NCI-H2081 treated with DMSO at 0.1 percent for 48 hours (cell line): ENCODE measurements around the gene ABCA1.
"Not testable (repeated sequence)": the region's sequence is repeated elsewhere in the genome, so short reads cannot be mapped to it uniquely, and the experiment has no call there.

ENCODE experiments used
- DNase-seq: peaks from one replicate; lab custom pipeline; 2025; lab: John Stamatoyannopoulos, UW

Gene ABCA1

DNA sequence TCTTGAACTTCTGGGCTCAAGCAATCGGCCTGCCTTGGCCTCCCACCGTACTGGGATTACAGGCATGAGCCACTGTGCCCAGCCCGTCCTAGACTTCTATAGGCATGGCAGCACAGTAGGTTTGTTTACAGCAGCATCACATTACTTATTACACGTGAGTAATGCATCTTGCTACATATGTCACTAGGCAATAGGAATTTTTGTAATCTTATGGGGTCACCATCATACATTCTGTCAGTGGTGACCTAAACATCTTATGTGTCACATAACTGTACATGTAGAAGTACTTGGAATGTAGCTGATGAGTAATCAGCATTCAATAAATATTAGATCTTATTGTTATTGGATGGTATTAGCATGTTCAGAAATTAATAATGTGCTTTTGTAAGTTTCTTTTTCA, 22.9 kb upstream of the ABCA1 start:
- DNase-seq = no peak

DNA sequence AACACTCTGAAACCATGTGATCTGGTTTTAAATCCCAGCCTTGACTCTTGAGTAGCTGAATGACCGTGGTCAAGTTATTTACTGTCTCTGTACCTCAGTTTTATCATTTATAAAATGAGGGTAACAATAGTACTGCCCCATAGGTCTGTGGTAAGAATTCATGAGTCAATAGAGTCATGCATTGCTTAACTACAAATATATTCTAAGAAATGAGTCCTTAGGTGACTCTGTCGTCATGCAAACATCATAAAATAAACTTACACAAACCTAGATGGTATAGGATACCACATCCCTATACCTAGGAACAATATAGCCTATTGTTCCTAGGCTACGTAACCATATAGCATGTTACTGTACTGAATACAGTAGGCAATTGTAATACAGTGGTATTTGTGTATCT, 20.3 kb upstream of the ABCA1 start:
- DNase-seq = no peak

DNA sequence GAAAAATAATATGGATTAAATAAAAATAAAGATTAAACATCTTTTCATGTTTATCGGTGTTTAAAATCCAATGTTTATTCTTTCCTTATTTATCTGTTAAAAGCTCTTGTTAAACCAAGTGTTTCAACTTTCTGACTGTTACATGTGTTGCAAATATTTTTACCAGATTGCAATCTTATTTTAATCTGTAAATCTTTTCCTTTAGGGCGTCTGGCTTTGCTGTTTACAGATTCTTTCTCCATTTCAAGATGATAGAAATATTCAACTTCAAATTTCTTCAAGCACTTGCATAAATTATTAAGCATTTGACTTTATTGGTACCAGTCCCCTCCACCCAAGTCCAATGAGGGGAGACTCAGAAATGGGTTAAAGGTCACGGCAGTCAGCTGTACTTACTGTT, 16.9 kb upstream of the ABCA1 start:
- DNase-seq = no peak

DNA sequence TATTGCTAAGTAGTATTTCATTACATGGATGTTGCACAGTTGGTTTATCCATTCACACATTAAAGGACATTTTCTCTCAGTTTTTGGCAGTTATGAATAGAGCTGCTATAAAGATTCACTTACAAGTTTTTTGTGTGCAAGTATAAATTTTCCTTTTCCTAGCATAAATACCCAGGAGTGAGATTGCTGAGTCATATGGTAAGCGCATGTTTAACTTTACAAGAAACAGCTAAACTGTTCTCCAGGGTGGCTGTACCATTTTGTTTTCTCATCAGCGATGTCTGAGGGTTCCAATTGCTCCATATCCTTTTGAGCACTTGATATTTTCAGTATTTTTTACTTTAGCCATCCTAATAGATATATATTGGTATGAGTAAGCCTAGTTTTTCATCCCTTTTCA, 16.4 kb upstream of the ABCA1 start:
- DNase-seq = no peak

DNA sequence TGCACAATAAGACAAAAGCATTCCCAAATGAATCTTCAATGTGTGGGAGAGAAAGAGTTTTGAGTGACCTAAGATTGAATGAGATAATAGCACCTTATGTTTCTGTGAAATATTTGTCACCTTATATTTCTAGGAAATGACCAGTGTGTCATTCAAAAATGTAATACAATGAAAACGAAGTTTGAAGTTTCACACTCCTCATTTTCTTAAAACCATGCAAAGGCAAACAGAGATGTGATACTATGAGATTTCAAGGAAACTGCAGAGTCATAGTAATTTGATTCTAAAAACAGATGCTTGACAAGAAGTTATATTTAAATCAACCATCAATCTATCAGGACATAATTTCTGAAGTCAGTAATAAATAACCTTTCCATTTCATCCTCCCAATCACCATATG, 13.6 kb upstream of the ABCA1 start:
- DNase-seq = no peak

DNA sequence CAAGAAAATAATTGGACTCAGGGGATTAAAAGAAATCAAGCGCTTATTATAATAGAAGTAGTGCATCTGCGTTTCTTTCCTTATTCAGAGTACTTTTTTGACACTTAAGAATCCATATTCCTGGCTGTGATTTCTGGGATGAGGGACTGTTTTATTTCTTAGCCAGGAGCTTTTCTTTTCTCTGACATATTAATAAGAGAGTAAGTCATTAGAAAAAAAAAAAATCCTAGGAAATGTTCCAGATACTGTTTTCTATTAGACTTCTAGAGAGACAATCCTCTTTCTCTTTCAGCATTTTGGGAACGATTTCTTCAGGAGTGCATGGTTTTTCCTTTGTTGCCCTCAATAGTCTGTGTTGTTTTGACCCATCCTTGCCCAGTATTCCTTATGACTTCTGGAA, 8.3 kb upstream of the ABCA1 start:
- DNase-seq = no peak

DNA sequence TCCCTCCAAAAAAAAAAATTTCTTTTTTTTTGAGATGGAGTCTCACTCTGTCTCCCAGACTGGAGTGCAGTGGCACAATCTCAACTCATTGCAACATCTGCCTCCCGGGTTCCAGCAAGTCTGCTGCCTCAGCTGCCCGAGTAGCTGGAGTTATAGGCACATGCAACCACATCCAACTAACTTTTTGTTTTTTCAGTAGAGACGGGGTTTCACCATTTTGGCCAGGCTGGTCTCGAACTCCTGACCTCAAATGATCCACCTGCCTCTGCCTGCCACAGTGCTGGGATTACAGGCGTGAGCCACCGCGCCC, 7.5 kb upstream of the ABCA1 start:
- not testable (repeated sequence) for DNase-seq

DNA sequence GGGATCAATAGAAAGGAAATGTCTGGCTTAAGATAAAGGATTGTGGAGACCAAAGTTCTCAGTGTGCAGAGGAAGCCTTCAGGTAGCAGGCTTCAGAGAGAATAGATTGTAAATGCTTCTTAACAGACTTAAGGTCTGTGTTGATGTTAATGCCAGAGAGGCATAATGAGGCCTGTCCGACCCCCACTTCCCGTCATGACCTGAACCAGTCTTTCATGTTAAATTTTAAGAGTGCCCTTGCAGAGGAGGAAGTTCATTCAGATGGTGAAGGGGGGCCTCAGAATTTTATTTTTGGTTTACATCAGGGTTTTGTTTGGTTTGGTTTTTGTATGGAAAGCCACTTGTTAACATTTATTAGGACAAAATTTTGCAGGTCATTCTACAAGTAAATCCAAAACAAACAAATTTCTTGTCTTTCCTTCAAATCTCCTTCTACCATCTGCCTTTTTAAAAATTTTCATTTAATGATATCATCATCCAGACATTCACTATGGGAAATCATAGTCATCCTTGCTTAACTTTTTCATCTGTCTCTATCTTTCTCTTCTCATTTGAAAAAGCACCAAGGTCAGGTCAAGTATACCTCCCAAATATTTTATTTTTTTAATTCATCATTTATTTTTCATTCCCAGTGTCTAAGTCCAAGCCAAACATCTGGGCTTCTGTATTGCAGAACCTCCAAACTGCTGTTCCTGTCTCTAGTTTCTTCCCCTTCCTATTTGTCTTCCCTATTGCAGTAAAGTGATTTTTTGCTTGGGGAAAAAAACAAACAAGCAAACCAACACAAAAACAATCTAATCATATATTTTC, 6.9 kb upstream of the ABCA1 start:
- DNase-seq = no peak

DNA sequence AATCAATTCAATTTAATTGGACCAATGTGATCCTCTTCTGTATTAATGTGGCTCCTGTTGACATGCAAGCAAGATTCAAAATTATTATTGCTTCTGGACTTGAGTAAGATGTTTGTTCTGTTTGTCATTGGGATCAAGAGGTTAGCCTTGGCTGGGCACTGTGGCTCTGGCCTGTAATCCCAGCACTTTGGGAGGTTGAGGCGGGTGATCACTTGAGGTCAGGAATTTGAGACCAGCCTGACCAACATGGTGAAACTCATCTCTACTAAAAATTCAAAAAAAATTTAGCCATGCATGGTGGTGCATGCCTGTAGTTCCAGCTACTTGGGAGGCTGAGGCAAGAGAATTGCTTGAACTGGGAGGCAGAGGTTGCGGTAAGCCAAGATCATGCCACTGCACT, 5.1 kb upstream of the ABCA1 start:
- not testable (repeated sequence) for DNase-seq

DNA sequence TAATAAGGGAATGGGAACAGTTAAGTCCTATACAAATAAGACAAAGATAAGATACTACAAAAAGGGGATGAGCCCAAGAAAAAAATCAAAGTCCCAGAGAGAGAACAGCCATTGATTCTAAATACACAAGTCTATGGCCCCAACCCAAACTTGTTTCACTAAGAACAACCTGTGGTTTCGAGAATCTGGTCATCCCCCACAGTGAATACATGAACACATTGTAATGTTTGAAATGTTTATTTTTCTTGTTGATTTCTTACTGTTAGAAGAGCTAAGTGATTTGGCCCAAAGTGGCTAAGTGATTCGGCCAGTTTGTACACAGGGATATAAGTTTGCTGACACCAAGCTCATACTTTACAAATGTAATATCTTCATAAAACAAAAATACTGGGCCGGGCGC, 3.3 kb upstream of the ABCA1 start:
- DNase-seq = no peak

DNA sequence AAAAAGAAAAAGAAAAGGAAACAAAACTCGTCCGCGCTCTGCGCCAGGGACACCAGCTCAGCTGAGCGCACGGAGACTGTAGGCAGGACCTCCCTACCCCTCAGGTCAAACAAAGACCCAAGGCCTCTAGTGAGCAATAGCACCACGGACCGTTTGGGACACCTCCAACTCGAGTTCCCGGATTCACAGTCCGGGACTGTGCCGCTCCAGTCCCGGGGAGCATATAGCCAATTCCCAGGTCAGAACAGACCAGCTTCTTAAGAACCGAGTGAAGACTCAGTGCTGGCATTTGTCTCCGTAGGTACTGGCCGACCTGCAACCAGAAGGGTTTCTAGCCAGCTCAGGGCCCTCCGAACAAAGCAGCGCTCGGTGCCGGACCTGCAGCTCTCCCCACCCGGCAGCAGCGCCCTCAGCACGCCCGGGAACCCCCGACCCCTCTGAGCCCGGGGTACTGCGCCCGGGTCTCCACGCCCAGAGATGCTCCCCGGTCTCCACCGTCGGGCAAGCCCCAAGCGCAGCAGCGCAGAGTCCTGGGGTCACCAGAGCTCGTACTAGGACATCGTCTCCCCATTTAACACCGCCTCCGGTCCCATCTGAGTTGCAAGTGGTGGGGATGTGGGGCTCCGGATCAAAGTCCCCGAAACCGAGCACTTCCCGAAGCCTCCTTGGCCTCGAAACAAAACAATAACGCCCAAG, 591 bp downstream of the ABCA1 start:
- DNase-seq = no peak

DNA sequence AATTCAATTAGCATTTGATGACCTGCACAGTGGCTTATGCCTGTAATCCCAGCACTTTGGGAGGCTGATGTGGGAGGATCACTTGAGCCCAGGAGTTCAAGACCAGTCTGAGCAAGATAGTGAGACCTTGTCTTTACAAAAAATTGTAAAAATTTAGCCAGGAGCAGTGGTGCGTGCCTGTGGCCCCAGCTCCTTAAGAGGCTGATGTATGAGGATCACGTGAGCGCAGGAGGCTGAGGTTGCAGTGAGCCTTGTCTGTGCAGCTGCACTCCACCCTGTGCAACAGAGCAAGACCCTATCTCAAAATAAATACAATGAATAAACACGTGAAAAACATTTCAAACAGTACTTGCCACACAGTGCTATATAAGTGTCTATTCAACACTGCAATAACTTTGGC, 4.2 kb downstream of the ABCA1 start:
- no peak for DNase-seq

DNA sequence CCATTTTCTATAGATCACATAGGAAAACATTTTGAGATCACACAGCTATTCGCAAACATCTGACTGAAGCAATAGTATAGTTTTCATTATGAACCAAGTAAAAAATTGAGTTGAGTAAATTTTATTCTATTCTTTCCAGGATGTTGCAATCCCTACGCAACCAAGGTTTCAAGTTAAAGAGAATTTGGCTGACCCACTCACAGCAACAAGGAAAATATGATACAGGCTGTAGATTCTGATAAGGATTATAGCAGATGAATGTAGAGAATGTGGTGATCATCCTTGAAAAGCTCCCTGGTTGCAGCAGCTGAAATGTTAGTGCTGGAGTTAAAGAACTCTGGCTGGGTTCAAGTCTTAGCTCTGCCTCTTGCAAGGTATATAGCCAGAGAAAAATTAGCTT, 4.7 kb downstream of the ABCA1 start:
- DNase-seq = no peak

DNA sequence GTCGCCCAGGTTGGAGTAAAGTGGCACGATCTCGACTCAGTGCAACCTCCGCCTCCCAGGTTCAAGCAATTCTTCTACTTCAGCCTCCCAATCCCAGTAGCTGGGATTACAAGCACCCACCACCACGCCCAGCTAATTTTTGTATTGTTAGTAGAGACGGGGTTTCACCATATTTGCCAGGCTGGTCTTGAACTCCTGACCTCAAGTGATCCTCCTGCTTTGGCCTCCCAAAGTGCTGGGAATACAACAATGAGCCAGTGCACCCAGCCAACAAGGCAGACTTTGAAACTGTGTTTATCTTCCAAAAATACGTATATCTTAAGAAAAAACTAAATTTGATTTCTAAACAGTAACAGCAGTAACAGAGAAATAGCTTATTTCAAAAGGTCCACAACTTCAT, 5.2 kb downstream of the ABCA1 start:
- not testable (repeated sequence) for DNase-seq

DNA sequence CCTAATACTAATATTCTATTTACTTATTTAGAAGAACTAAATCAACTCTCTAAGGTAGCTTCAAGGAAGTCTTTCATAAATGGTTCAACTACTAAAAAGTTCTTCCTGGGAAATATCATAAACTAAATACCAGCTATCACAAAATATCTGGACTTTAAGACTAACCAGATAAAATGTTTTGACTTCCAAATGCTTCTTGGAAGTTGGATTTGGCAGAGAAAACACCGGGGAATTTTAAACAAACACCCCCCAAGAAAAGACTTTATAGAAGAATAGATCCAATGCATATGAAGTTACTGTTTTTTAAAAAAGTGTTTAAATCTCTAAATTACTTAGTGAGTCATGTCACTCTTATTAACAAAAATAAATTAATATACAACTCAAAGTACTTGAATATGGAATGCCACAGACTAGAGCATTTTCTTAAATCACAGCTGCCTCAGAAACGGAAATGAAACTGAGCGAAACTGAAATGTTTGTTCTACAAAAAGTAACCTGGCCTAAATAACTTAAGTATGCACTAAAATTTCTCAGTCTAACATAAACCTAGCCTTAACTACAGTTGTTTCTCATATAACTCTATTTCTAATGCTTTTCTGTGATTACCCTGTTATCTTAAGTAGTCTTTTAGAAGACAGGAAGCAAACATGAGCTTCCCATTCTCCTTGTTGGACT, 6.8 kb downstream of the ABCA1 start:
- DNase-seq = no peak

DNA sequence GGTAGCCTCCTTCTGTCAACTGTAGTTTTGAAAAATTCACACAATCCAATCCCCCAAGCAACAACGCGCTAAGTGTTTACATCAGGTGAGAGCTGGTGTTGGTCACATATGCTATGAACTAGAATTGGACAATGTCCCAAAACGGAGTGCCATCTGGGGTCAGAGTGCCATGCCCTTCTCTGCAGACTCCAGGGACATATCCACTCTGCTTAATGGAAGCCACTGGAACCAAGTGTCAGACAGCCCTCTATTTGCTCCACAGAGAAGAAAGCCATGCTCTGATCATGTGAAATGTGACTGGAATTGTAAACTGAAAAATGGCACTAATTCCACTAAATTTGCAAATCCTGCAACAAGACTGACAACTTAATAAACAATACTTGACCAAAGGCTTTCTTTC, 12.2 kb downstream of the ABCA1 start:
- DNase-seq = no peak

DNA sequence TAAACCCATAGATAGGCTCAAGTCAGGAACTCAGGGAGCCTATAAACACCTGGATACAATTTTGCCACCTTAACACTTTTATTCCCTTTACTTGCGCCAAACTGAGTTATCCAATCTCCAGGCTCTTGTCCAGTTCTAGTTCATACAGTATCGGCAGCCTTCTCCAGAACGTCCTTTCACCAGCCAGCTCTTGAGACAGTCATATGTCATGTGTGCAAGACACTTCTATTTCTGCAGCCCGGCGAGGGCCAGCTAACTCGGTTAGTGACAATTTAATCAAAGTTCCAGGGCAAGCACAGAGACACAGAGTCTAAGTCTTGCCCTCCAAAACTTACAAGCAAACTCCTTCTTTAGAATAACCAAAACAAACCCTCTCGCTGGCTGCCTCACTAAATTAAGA, 12.9 kb downstream of the ABCA1 start:
- DNase-seq = no peak

DNA sequence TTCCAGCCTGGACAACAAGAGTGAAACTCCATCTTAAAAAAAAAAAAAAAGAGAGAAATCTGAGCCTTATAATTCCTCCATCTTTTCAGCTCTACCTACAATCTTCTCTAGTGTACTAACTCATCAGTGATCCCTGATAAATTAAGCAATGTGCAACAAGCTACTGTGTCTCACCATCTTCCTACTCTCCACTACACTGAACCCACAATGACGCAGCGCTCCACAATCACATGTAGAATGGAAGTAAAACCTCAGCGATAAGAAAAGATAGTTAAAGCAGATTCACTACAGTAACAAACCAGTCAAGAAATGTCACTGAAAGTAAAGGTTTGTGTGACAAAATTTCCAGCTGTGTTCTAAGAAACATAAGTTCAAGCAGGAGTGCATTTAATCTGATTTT, 13.5 kb downstream of the ABCA1 start:
- DNase-seq = no peak

DNA sequence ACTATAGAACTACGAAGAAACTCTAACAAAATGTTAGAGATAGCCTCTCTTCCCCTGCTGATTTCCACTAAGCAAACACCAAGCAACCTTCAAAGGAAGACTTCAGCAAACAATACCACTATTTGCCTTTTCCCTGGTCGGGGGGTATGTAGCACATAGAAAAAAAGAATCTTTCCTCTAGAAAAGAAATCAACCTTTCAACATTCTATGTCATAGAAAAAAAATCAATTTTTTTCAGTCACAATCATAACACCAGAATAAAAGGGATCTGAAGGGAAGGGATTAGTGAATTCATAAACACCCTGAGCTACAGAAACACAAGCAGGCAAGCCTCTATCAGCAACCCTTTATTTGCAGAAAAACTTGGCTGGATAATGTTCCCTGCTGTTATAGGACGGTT, 15.3 kb downstream of the ABCA1 start:
- no peak for DNase-seq

DNA sequence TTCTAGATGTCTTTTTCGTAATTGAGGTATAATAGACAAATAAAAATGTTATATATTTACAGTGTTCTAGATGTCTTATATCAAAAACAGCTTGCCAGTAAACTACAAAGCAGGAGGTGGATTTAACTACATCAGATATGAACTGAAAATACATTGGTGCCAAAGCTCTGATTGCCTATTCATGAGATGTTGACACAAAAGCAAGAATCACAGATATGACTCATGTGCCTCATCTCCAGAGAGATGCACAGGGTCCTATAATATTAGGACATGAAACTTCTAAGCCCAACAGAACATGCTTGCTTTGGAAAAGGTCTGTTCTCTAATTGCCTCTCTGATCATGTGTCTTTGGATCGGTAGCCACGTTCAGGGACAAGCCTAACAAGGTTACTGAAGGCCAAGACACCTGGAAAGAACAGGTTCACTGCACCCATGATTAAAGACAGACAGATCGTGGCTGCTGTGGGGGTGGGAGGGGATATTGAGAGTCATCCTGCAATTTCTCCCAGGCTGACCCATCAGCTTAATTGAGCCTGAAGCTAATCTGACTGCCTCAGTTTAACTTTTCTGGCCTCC, 16.8 kb downstream of the ABCA1 start:
- DNase-seq = no peak

DNA sequence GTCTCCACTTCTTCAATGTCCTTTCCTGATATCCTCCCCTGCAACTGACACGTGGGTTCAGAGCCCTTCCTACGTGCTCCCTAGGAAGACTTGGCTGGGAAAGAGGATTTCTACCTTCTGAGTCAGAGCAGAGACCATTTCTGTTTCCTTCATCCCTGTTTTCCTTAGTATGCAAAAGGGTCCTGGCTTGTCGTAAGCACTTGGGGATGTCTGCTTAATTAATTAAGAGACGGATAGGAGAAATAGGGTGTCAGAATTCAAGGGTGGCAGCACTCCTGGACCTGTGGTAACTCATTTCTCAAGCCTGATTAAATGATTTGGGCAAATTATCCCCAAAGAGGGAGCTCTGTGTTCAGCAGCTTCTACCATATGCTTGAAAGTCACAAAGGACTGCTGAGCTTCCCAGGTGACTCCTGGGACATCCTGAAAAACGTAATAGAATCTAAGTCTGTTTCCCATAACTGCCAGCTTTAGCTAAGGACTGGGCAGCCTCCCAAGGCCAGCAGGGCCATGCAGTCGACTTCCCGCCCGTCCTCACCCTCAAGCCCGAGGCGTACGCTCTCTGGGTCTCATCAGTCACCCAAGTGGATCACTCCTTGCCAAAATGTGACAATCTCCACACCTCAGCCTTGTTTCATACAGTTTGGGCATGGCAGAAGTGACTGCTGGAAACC, 20.5 kb downstream of the ABCA1 start:
- no peak for DNase-seq

DNA sequence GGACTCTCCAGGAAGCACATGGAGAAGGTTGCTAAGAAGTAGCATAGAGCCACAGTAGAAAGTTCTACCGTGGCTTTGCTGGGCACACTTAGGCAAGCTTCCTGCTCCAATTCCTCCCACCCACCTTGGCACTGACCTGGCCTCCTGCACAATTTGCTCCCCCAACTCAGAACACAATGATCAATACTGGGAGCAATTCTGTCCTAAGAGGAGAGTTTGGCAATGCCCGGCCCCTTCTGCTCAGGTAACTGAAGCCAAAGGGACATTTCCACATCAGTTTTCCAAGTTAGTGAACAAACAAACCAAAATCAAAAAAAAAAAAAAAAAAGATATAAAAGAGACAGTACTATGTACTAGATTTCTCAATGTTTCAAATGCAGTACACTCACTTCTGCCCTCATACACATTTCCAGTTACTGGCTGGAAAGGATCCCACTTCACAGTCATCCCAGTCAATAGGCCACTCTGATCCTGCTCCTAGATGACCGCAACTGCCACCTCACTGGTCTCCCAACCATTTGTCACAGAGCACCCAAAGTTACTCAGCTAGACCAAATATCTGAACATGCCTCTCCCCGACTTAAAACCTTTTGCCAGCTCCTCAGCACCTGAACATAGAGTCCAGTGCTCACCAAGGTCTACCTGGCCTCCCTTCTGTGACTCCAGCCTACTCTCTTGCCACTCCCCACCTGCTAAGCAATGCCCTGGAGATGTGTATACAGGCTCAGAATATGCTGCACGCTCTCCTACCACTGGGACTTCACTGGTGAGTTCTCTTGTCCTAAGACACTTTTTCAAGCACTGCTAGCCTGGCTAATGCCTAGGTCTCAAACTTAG, 21.3 kb downstream of the ABCA1 start:
- no peak for DNase-seq
